NCI-H1105 treated with DMSO at 0.1 percent for 48 hours (cell line): ENCODE results near the gene TBC1D5.

Experiments used
- DNase-seq: peaks from one replicate; lab custom pipeline; 2025; lab: John Stamatoyannopoulos, UW

The TBC1D5 gene

GRCh38 chr3:17300441-17300840, 442.0 kb downstream of the TBC1D5 start:
- DNase-seq, result no peak

- DNase-seq, result no peak
Measured at GRCh38 chr3:17298038-17298437, 444.4 kb downstream of the TBC1D5 start.

DNA sequence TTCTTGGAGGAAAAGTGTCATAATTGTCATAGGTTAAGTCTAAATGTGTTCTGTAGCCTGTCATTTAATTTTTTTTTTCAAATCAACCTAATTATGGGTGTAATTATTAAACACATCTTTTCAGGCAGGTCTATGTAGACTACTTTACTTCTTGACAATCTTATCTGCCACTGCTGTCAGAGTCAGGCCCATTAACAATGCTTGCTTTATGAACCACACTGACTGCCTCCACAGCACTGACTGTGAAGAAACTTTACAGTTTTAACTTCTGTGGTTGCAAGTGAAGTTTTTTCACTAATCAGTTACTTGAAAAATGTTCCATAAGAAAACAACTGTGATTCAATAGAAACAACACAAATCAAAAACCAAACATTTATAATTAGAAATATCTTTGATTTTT, 449.9 kb downstream of the TBC1D5 start:
- no peak for DNase-seq

DNA sequence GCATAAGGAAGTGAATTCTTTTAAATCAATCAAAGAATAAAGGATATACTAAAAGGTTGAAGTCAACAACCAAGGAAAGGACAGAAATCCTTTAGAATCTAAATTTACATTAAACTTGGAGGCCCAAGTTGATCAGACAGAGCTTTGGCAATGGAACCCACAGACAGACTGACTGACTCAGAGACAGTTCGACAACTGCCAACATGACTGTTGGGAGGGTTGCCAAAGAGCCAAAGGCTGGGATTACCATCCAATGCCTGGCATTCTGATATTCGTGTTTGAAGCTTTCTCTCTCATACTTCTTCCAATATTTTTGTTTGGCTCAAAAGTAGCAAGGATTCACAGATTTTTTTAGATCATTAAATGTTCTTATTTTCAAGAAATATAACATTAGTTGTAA, 451.5 kb downstream of the TBC1D5 start:
- DNase-seq, result no peak

GRCh38 chr3:17288839-17289399, 453.5 kb downstream of the TBC1D5 start:
- no peak for DNase-seq

- DNase-seq, result no peak
Measured at GRCh38 chr3:17287006-17287689, 455.3 kb downstream of the TBC1D5 start.

- no peak for DNase-seq
Measured at GRCh38 chr3:17278006-17278405, 464.4 kb downstream of the TBC1D5 start.

GRCh38 chr3:17266846-17267245, 475.6 kb downstream of the TBC1D5 start:
- DNase-seq, result no peak

- no peak for DNase-seq
Measured at GRCh38 chr3:17261627-17262369, 480.6 kb downstream of the TBC1D5 start.

- no peak for DNase-seq
Measured at GRCh38 chr3:17260257-17260656, 482.2 kb downstream of the TBC1D5 start.

DNA sequence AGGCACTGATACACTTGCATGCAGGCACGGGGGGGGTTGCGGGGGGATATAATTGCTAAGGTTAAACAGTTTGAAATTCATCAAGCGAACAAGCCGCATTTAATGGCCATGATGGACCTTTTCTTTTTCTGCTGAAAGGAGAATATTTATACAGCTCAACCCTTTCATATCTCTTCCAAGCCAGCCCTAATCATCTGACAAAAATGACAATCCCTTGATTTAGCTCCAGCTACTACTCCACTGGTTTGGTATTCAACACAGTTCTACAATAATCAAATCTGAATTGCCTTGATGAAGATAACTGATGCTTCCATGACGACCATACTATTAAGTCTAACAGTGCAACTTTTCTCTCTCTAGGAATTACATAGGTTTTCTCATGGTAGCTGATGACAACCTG, 482.7 kb downstream of the TBC1D5 start:
- no peak for DNase-seq

- peak; percentile 34 for DNase-seq
Measured at GRCh38 chr3:17258823-17259436, 483.5 kb downstream of the TBC1D5 start.

DNA sequence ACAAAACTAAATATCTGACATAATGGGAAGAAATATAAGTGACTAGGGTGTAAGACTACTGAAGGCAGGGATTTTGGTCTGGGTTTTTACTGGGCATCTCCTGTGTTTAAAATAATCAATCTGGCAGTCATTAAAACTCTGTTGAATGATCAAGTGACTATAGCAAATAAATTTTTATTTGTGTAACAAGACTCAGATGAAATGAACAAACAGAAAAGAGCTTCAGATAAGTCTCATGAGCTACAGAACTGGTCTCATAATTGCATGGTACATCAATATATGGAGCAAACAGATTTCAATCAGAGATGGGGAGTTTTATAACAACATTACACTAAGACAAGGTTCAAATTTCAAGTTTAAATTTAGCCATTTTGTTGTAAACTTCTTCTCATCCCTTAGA, 485.2 kb downstream of the TBC1D5 start:
- DNase-seq, result no peak

- DNase-seq, result no peak
Measured at GRCh38 chr3:17243621-17244020, 498.8 kb downstream of the TBC1D5 start.

- no peak for DNase-seq
Measured at GRCh38 chr3:17239417-17239816, 503.0 kb downstream of the TBC1D5 start.

DNA sequence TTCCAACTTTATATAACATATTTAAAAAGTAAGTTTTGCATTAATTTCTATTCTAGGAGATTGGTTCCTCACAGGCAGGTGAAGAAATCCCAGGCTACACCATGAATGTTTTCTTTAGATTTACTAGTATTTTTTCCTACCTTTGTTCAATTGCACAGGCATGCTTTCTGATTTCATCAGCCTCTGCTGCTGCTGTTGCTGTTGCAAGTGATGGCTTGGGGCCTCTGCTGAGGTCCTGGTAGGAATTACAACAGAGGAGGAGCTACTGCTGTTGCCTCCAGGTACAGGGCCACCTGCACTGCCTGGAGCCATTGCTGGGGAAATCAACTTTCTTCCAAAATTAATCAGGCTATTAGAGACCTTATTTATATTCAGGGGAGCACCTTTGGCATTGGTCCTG, 504.4 kb downstream of the TBC1D5 start:
- no peak for DNase-seq

GRCh38 chr3:17235310-17235709, 507.1 kb downstream of the TBC1D5 start:
- no peak for DNase-seq

DNA sequence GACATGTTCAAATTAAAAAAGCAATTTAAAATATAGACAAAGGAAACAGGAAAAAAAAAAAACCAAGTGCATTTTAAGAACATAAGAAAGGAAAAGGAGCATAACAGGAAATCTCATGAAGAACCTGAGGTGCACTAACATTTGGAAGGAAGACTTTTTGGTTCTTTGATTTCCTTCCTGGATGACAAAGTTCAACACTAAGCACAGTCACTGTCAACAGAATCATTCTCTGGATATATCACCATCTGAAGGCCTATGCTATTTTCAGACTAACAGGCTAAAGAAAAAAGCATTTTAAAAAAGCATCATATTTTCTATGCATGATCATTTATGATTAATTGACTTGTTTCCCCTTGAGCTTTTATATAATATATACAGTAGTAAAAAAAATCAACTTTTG, 508.0 kb downstream of the TBC1D5 start:
- DNase-seq, result no peak

- peak; percentile 55 for DNase-seq
Measured at GRCh38 chr3:17233398-17233800, 509.0 kb downstream of the TBC1D5 start.

- DNase-seq, result no peak
Measured at GRCh38 chr3:17232442-17232841, 510.0 kb downstream of the TBC1D5 start.

DNA sequence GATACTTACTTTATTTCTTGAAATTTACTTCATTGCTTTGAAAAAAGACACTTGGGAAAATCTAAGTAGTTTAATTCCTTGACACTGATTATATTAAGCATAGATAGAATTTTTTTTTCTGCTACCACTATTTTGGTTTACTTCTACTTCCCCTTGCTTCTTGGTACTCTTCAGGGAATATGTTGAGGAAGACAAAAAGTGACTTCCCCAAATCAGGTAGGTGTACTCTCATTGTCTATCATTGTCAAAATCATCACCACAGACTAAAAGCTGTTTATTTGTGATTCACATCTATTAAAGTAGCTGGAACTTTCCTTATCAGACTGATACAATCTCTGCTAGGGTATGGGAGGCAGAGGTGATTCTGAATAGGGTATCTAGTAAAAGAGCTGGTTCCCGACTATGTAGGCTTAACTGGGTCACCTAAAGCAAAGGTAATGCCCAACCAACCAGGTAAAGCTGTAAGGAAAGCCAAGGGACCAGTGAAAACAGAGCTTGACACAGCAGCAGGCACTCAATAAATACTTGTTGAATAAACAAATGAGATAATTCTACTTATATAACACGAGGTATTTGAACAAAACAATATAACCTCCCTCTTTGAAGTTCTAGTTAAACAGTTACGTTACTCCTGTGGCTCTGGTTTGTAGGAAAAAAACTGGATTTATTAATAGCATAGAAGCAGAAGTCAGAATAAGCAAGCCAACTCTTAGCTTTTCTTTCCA, 510.7 kb downstream of the TBC1D5 start:
- no peak for DNase-seq

DNA sequence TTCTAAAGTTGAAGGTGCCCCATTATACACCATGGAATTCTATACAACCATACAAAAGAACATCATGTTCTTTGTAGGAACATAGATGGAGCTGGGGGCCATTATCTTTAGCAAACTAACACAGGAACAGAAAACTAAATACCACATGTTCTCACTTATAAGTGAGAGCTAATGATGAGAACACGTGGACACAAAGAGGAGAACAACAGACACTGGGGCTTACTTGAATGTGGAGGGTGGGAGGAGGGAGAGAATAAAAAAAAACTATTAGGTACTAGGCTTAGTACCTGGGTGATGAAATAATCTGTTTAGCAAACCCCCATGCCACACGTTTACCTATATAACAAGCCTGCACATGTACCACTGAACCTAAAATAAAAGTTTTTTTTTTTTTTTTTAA, 515.0 kb downstream of the TBC1D5 start:
- no peak for DNase-seq
